CD4-positive, alpha-beta T cell treated with Interleukin-17A for 4 hours (primary cell): Measurements from ENCODE around the gene LIN7B.
"Not testable (repeated sequence)": the region's sequence is repeated elsewhere in the genome, so short reads cannot be mapped to it uniquely, and the experiment has no call there.

Experiments used
- DNase-seq: peaks from one replicate; pipeline ENCODE4 v3.0.0-alpha.2; 2020; ENCODE audit warnings: mixed read lengths

Gene LIN7B

DNA sequence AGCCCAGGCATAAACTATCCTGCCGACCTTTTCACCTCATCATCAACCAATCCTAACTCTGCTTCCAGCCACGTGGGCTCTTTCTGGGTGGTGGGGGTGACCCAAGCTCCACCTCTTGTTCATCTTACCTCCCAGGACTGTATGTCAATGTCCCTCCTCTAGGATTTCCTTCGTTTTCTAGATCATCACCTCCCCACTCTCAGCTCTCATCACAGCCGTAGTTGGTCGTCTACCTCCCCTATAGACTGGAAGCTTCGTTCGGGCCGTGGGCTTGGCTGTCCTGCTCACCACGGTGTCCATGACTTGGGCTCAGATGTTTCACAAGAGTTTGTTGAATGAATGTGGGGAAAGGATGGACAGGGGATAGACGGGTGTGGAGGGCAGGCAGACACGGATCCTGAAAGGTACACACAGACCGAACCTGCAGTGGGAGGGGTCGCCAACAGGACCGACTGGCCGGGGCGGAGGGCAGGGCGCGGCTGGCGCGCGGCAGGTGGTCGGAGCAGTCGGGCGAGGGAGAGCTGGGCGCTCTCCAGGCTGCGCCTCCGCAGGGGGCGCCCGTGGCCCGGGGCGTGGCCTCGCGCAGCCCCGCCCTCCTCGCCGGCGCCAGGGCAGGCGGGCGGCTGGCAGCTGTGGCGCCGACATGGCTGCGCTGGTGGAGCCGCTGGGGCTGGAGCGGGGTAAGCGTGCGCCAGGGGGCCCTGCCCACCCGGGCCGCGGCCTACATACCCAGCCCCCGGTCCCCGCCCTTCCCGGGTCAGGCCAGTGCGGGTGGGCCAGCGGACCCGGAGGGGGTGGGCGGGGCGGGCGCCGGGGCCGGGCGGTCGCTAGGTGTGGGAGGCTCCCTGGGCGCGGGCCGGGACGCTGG is at the start of gene LIN7B:
LIN7B (plus strand) TSS at position 609 of the 868 bp plus-strand sequence; CDS start at position 644, 35 bp downstream.
- DNase-seq, result peak; percentile 80

DNA sequence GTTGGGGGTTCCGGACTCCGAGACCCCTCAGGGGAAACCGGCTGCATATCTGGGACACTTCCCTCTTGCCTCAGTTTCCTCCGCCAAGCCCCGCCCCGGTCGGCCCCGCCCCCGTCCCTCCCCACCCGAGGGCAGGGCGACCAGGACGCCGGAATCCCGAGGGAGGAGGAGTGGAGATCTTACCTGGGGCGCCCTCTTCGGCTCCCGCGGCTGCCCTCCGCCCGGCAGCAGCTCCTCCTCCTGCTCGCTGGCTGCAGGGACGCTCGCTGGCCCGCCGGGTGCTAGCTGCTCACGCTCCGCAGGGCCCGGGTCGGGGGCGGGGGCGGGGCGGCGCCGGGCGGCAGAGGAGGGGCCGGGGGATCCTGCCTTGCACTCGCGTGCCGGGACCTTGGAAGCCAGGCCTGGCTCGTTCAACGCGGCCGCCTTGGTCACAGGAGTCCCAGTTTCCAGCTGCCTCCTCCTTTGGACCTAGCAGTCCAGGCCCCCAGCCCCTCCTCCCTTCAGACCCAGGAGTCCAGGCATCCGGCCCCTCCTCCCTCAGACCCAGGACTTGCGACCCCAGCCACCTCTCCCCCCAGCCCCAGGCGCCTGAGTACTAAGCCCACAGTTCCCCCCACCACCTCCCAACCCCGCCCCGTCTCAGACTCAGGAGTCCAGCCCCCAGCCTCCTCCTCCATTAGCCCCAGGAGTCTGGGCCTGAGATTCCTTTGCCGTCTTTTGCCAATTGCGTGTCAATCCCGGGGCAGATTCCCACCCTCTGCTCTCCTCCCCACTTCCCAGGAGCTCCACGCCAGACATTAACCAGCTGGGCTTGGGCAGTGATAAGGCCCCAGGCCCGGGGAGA is 49.2 kb upstream of the LIN7B start, which contains the start of gene NTF4:
NTF4 (minus strand) TSS at position 51 of the 844 bp plus-strand sequence. CDS start 2,821 bp downstream, outside the sequence.
- DNase-seq, result peak; percentile 8

- DNase-seq, result no peak
These were observed 48.2 kb upstream of the LIN7B start for GRCh38 chr19:49065905-49066512.

- no peak for DNase-seq
These were observed 46.6 kb upstream of the LIN7B start for GRCh38 chr19:49067554-49067953.

GRCh38 chr19:49069026-49069425 is 45.1 kb upstream of the LIN7B start:
- no peak for DNase-seq

DNA sequence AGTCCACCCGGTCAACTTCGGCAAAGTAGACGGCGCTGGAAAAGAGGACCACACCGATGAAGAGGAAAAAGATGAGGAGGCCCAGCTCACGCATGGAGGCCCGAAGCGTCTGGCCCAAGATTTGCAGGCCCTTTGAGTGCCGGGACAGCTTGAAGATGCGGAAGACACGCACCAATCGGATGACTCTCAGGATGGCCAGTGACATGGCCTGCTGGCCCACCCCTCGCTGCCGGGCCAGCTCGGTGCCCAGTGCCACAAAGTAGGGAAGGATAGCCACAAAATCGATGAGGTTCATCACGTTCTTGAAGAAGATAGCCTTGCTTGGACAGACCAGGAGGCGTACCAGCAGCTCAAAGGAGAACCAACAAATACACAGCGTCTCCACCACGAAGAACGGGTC is 43.8 kb upstream of the LIN7B start:
- DNase-seq, result no peak

GRCh38 chr19:49071860-49072547 is 42.2 kb upstream of the LIN7B start:
- no peak for DNase-seq

DNA sequence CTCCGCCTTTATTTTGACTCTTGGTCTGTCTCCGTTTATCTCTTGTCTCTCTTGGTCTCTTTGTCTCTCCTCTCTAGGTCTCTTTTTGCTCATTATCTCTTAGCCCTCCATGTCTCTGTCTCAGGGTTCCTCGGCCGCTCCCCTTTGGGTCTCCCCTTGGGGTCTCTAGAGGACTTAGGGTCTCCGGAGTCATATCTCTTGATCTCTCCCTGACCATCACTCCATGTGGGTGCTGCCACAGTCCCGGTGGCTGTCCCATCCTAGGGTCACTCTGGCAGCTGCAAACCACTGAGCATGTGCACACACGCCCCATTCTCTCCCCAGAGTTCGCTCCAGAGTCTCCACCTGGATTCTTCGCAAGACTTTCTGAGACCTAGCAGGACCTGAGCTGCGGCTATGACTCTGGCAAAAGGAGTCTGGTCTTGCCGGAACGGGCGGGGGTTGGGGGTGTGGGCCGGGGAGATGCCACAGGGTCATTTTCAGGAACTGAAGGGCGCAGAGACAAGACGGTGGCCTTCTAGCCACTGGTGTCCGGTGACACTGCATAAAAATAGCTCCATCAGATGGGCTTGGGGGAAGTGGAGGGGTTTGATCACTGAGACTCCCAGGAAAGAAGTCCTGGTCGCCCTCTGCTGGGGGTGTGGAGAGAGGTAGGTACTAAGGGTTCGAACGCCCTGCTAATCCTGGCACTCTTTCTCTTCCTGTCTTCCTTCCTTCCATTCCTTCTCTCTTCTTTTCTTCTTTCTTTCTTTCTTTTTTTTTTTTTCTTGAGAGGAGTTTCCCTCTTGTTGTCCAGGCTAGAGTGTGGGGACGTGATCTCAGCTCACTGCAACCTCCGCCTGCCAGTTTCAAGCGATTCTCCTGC is 40.4 kb upstream of the LIN7B start:
- peak; percentile 26 for DNase-seq

GRCh38 chr19:49074869-49075268 is 39.3 kb upstream of the LIN7B start:
- not testable (repeated sequence) for DNase-seq

- no peak for DNase-seq
These were observed 33.8 kb upstream of the LIN7B start for GRCh38 chr19:49080392-49080791.

DNA sequence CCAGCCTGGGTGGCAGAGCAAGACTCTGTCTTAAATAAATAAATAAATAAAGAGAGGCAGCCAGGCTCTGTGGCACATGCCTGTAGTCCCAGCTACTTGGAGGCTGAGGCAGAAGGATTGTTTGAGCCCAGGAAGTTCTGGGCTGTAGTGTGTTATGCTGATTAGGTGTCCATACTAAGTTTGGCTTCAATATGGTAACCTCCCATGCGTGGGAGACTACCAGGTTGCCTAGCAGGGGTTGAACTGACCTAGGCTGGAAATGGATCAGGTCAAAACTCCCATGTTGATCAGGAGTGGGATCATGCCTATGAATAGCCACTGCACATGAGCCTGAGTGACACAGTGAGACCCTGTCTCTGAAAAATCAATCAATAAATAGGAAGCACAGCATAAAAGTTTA is 32.9 kb upstream of the LIN7B start:
- DNase-seq, result no peak

- no peak for DNase-seq
These were observed 29.8 kb upstream of the LIN7B start for GRCh38 chr19:49084206-49085019.

- peak; percentile 99 for DNase-seq
These were observed 28.9 kb upstream of the LIN7B start, which contains the start of gene SNRNP70 for GRCh38 chr19:49085020-49085867. TSS of gene SNRNP70 (plus strand) at chr19:49085451. CDS start at chr19:49086415, 964 bp downstream.

DNA sequence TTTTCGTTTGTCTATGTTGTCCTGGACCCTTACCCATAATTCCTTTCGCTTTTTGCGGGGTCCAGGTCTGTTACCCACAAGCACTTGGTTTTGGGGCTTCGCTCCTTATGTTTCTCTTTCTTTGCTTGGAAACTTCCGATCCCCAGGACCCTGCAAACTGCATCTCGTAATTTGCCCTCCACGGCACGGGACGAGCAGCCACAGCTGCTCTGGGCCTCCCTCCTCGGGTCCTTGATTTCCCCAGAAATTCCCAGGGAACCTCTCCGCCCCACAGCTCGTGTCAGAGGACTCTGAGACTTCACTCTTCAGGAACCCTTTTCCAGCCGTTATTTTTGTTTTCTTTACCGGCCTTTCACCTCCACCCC is 28.3 kb upstream of the LIN7B start:
- no peak for DNase-seq

- no peak for DNase-seq
These were observed 27.9 kb upstream of the LIN7B start for GRCh38 chr19:49086296-49086695.

DNA sequence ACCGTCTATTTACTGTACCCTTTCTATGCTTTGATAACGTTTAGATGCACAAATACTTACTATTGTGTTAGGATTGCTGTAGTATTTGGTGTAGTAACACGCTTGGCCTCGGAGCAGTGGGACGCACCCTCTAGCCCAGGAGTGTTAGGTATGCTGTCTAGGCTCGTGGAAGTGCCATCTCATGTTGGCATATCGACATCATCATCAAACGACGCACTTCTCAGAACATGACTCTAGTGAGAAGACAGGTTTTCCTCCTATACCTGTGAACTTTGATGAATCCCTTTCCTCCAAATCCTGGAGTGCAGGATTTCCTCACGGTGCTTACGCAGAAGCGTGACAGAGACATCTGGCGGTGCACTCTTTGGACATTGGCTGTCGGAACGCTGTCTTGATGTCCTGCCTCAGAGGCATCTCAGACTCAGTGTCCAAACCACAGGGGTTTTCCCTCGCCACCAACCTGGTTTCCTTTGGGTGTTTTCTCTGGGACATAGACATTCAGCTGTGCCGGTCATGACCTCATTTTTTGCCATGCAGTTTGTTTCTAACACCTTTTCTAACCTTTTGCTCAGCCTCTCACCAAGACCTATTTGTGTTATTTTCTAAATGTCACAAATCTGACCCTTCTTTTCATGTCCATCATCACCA is 22.7 kb upstream of the LIN7B start:
- no peak for DNase-seq

- DNase-seq, result no peak
These were observed 21.5 kb upstream of the LIN7B start for GRCh38 chr19:49092686-49093085.

GRCh38 chr19:49094505-49095482 is 19.4 kb upstream of the LIN7B start:
- DNase-seq, result no peak
